Ishikawa (cell line): ENCODE measurements around the gene CLDND1.

Source experiments
- CEBPB ChIP-seq: IDR thresholded peaks from 2 replicates; pipeline ENCODE4 v1.6.1; 2012
- CREB1 ChIP-seq: IDR thresholded peaks from 2 replicates; pipeline ENCODE4 v1.6.1; 2012; ENCODE audit warnings: low read depth
- EGR1 ChIP-seq: IDR thresholded peaks from 2 replicates; pipeline ENCODE4 v1.6.1; 2012
- EP300 ChIP-seq: IDR thresholded peaks from 2 replicates; pipeline ENCODE4 v1.6.1; 2012; ENCODE audit warnings: borderline replicate concordance
- FOXM1 ChIP-seq: IDR thresholded peaks from 2 replicates; pipeline ENCODE4 v1.6.1; 2012; ENCODE audit warnings: low read depth, borderline replicate concordance
- NFIC ChIP-seq: IDR thresholded peaks from 2 replicates; pipeline ENCODE4 v1.6.1; 2012
- RAD21 ChIP-seq: IDR thresholded peaks from 2 replicates; pipeline ENCODE4 v1.6.1; 2012; ENCODE audit warnings: low read depth
- TAF1 ChIP-seq: IDR thresholded peaks from 2 replicates; pipeline ENCODE4 v1.6.1; 2012; ENCODE audit warnings: low read depth, mild to moderate bottlenecking
- TCF12 ChIP-seq: IDR thresholded peaks from 2 replicates; pipeline ENCODE4 v1.6.1; 2012; ENCODE audit warnings: low read depth
- TEAD4 ChIP-seq: IDR thresholded peaks from 2 replicates; pipeline ENCODE4 v1.6.1; 2012
- YY1 ChIP-seq: IDR thresholded peaks from 2 replicates; pipeline ENCODE4 v1.6.1; 2012; ENCODE audit warnings: low read depth
- ZBTB7A ChIP-seq: IDR thresholded peaks from 2 replicates; pipeline ENCODE4 v1.6.1; 2012; ENCODE audit warnings: low read depth
- TF ChIP-seq, protein P1 (sequence below): IDR thresholded peaks from 2 replicates; pipeline ENCODE4 v1.6.1; 2012
- TF ChIP-seq, protein P2 (sequence below): IDR thresholded peaks from 2 replicates; pipeline ENCODE4 v1.6.1; 2012; ENCODE audit warnings: low read depth, mild to moderate bottlenecking
- TF ChIP-seq, protein P3 (sequence below): IDR thresholded peaks from 2 replicates; pipeline ENCODE4 v1.6.1; 2012

CLDND1 gene

DNA sequence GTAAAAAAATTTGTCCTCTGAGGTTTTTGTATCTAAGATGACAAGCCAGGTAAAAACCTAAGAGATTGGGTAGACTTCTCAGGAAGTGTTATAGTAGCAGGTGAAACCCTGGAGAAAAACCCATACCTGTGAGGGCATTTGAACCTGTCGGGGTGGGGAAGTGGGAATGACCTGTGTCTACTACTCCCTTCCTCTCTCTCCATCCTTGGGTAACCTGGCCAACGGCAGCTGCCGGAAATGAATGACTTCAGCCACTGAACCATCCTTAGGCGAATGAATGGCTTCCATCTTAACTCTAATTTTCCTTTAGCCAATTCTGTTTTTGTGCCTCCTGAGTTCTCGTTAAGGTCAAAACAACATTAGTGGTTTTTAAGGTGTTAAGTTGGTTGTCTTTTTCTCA lies 25.8 kb upstream of the CLDND1 start:
- no peak for TF ChIP-seq ZBTB7A
- no peak for TF ChIP-seq CEBPB
- TF ChIP-seq EGR1: no peak
- TF ChIP-seq CREB1: no peak
- no peak for TF ChIP-seq EP300

DNA sequence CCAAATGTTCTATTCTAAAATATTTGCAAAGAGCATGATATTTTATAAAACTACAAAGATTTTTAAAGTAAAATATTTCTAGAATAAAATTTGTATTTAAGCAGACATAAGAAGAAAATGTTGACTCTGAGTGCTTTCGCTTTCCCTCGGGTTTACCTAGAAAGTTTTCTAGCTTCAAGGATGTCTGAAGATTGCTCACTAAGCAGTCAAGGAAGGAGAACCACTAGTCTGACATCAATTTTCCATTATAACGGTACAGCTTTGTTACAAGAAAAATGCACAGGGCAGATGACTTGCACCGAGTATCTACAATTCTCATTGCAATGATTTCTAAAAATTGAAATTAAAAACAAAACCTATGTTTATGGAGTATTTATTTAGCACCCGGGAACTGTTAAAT lies 23.2 kb upstream of the CLDND1 start:
- TF ChIP-seq NFIC (no peak), YY1 (no peak), RAD21 (no peak), FOXM1 (no peak), ZBTB7A (no peak), TEAD4 (no peak), CREB1 (no peak), EGR1 (no peak), CEBPB (no peak)
- TF ChIP-seq, protein P1, sequence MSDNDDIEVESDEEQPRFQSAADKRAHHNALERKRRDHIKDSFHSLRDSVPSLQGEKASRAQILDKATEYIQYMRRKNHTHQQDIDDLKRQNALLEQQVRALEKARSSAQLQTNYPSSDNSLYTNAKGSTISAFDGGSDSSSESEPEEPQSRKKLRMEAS: no peak
- TF ChIP-seq, protein P2, sequence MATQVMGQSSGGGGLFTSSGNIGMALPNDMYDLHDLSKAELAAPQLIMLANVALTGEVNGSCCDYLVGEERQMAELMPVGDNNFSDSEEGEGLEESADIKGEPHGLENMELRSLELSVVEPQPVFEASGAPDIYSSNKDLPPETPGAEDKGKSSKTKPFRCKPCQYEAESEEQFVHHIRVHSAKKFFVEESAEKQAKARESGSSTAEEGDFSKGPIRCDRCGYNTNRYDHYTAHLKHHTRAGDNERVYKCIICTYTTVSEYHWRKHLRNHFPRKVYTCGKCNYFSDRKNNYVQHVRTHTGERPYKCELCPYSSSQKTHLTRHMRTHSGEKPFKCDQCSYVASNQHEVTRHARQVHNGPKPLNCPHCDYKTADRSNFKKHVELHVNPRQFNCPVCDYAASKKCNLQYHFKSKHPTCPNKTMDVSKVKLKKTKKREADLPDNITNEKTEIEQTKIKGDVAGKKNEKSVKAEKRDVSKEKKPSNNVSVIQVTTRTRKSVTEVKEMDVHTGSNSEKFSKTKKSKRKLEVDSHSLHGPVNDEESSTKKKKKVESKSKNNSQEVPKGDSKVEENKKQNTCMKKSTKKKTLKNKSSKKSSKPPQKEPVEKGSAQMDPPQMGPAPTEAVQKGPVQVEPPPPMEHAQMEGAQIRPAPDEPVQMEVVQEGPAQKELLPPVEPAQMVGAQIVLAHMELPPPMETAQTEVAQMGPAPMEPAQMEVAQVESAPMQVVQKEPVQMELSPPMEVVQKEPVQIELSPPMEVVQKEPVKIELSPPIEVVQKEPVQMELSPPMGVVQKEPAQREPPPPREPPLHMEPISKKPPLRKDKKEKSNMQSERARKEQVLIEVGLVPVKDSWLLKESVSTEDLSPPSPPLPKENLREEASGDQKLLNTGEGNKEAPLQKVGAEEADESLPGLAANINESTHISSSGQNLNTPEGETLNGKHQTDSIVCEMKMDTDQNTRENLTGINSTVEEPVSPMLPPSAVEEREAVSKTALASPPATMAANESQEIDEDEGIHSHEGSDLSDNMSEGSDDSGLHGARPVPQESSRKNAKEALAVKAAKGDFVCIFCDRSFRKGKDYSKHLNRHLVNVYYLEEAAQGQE: no peak

DNA sequence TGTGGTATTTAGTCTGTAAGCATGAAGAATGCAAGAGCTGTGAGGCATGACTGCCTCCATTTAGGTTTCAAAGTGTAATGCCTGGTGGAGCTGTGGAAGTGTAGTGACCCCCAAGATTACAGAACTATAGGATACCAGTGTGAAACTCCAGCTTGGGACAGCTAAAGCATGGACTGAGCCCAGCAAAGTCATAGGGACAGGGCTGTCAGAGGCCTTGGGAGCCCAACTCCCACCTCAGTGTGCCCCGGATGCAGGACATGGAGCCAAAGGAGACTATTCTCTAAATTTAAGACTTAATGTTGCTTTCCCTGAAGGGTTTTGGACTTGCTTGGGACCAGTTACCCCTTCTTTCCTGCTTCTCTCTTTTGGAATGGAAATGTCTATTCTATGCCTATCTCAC lies 19.9 kb upstream of the CLDND1 start:
- TF ChIP-seq, protein P3, sequence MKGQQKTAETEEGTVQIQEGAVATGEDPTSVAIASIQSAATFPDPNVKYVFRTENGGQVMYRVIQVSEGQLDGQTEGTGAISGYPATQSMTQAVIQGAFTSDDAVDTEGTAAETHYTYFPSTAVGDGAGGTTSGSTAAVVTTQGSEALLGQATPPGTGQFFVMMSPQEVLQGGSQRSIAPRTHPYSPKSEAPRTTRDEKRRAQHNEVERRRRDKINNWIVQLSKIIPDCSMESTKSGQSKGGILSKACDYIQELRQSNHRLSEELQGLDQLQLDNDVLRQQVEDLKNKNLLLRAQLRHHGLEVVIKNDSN: no peak
- TF ChIP-seq, protein P2: no peak
- no peak for TF ChIP-seq EGR1
- TF ChIP-seq CREB1: no peak
- TF ChIP-seq TEAD4: no peak
- no peak for TF ChIP-seq TCF12
- no peak for TF ChIP-seq ZBTB7A
- no peak for TF ChIP-seq RAD21
- no peak for TF ChIP-seq FOXM1
- TF ChIP-seq, protein P1: no peak
- no peak for TF ChIP-seq YY1
- no peak for TF ChIP-seq EP300
- no peak for TF ChIP-seq NFIC
- no peak for TF ChIP-seq TAF1
- no peak for TF ChIP-seq CEBPB

DNA sequence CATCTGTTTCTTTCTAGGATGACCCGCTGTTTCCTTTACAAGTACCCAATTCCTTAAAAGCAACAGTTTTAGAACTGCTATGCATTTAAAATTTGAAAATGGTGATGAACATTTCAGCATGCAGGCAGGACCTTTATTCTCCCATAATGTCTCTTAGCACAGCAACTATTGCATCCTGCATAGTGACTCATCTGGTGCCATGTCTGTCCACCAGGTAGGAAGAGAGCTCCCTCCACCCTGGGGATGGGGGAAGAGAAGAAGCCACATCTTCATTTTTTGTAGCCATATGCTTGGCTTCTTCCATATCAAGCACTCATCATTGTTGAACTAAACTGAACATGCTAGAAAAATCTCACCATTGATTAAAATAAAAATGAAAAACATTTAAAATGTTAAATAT lies 19.0 kb upstream of the CLDND1 start:
- TF ChIP-seq, protein P3: no peak
- TF ChIP-seq NFIC (no peak), TEAD4 (no peak), EGR1 (no peak), ZBTB7A (no peak), CREB1 (no peak), EP300 (no peak), YY1 (no peak), TAF1 (no peak), TCF12 (no peak), RAD21 (no peak), CEBPB (no peak), FOXM1 (no peak)
- TF ChIP-seq, protein P1: no peak
- TF ChIP-seq, protein P2: no peak

DNA sequence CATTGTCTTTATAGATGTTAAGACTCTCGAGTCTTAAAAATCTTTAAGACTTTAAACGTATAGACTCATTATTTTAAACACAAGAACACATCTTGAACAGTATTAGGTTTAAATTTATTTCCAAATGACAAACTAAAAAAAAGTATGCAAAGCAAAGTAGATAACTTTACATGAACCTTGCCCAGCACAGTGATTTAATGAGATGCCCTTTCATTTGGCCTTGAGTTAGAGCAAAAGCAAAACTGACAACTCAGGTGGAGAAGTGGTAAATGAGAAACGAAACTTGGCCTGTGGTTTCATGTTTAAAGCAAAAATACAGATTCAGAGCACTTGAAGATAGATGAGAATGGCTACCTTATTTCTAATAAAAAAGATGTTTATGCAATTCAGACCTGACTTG lies 17.6 kb upstream of the CLDND1 start:
- TF ChIP-seq, protein P1: no peak
- TF ChIP-seq, protein P3: no peak
- no peak for TF ChIP-seq CREB1
- TF ChIP-seq EP300: no peak
- TF ChIP-seq YY1: no peak
- no peak for TF ChIP-seq TAF1
